Fibroblast of the aortic adventitia (primary cell): ENCODE data around the gene RPL31. TPM values are rescaled to one million over a fixed set of nuclear protein-coding genes. Genes with fewer than 3 reads are reported as not detected.
A peak's percentile ranks its signal among the peaks of the same experiment; 100 is the strongest.

Experiments
- DNase-seq: peaks from one replicate; pipeline ENCODE4 v3.0.0-alpha.2; 2010; ENCODE audit warnings: low read depth
- H3K4me3 ChIP-seq: 2 replicates; pipeline ENCODE4 v1.5.1; 2011; ENCODE audit warnings: low read depth, mild to moderate bottlenecking, control low read depth, low read length, moderate library complexity
- CTCF ChIP-seq: IDR thresholded peaks from 2 replicates; pipeline ENCODE4 v1.5.1; 2011; ENCODE audit warnings: mild to moderate bottlenecking, low read length, control low read depth, inconsistent platforms; ENCODE audit not compliant: insufficient read depth
- total RNA-seq: library from RNA; depleted of rRNA; stranded (reverse); fragments of >200 nt; gene quantifications from 2 replicates; pipeline ENCODE4 v1.2.3, GENCODE V29; 2012; ENCODE audit warnings: low replicate concordance

Gene RPL31
- total RNA-seq, result 639 and 1,869 TPM in 2 replicates

- DNase-seq, result peak; percentile 97
- no peak for TF ChIP-seq CTCF
- peak within 1 kb of the TSS; percentile 94 for H3K4me3 ChIP-seq
Observed at GRCh38 chr2:101001691-101002561, at the start of gene RPL31. TSS of gene RPL31 (plus strand) at chr2:101002289. CDS start at chr2:101002702, 413 bp downstream.

- no peak for TF ChIP-seq CTCF
- DNase-seq, result no peak
- no peak overlapping the region for H3K4me3 ChIP-seq
Observed at GRCh38 chr2:100952512-100952911, 49.6 kb upstream of the RPL31 start.

GRCh38 chr2:100953406-100954043 is 48.6 kb upstream of the RPL31 start:
- TF ChIP-seq CTCF, result no peak
- DNase-seq, result no peak
- no peak overlapping the region for H3K4me3 ChIP-seq

- no peak for TF ChIP-seq CTCF
- no peak overlapping the region for H3K4me3 ChIP-seq
- DNase-seq, result no peak
Observed at GRCh38 chr2:100954044-100954420, 48.1 kb upstream of the RPL31 start.

- no peak for TF ChIP-seq CTCF
- no peak for DNase-seq
- H3K4me3 ChIP-seq, result no peak overlapping the region
Observed at GRCh38 chr2:100955226-100955625, 46.9 kb upstream of the RPL31 start.

GRCh38 chr2:100956081-100956480 is 46.0 kb upstream of the RPL31 start:
- no peak for DNase-seq

More at GRCh38 chr2:100956081-100956480, 46.0 kb upstream of the RPL31 start:
- no peak for TF ChIP-seq CTCF
- no peak overlapping the region for H3K4me3 ChIP-seq
